ENCODE results near the gene MCM9. TPM values are rescaled to one million over a fixed set of nuclear protein-coding genes. Genes with fewer than 3 reads are reported as not detected.
A peak's percentile ranks its signal among the peaks of the same experiment; 100 is the strongest.
"Not testable (repeated sequence)": the region's sequence is repeated elsewhere in the genome, so short reads cannot be mapped to it uniquely, and the experiment has no call there.

Gene MCM9
- total and polyA plus RNA-seq, 2 of the 13 experiments (the other 11 are each of a cell fraction or from before 2014, with no cell fraction given): 3.8 to 17.2 TPM

DNA sequence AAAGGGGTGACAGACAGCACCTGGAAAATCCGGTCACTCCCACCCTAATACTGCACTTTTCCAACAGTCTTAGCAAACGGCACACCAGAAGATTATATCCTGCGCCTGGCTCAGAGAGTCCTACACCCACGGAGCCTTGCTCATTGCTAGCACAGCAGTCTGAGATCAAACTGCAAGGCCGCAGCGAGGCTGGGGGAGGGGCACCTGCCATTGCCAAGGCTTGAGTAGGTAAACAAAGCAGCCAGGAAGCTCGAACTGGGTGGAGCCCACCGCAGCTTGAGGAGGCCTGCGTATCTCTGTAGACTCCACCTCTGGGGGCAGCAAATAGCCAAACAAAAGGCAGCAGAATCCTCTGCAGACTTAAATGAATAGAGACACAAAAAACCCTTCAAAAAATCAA, 138.4 kb downstream of the MCM9 start (continued):
- TF ChIP-seq, protein P1, sequence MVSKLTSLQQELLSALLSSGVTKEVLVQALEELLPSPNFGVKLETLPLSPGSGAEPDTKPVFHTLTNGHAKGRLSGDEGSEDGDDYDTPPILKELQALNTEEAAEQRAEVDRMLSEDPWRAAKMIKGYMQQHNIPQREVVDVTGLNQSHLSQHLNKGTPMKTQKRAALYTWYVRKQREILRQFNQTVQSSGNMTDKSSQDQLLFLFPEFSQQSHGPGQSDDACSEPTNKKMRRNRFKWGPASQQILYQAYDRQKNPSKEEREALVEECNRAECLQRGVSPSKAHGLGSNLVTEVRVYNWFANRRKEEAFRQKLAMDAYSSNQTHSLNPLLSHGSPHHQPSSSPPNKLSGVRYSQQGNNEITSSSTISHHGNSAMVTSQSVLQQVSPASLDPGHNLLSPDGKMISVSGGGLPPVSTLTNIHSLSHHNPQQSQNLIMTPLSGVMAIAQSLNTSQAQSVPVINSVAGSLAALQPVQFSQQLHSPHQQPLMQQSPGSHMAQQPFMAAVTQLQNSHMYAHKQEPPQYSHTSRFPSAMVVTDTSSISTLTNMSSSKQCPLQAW (CRISPR knock-in tag; IDR thresholded peaks at IDR 0.05): peak; percentile 37; the same call in 1 of the 2 replicates
- TF ChIP-seq ZFX (CRISPR knock-in tag; IDR thresholded peaks at IDR 0.05; ENCODE audit: low read depth) (peak; percentile 63; the same call in 1 of the 2 replicates), KAT8 (CRISPR knock-in tag; IDR thresholded peaks at IDR 0.05) (peak; percentile 62; the same call in 1 of the 2 replicates), TCF7 (IDR thresholded peaks at IDR 0.05; ENCODE audit: low read depth) (peak; percentile 33; the same call in 1 of the 2 replicates), ELF1 (CRISPR knock-in tag; IDR thresholded peaks at IDR 0.05) (peak; percentile 36; the same call in 1 of the 2 replicates), MED1 (CRISPR knock-in tag; IDR thresholded peaks at IDR 0.05) (0 out of 2 replicates have a peak, but pooled peaks have one; percentile 25), KLF6 (CRISPR knock-in tag; IDR thresholded peaks at IDR 0.05) (0 out of 2 replicates have a peak, but pooled peaks have one; percentile 37), PHF21A (CRISPR knock-in tag; IDR thresholded peaks at IDR 0.05) (0 out of 2 replicates have a peak, but pooled peaks have one; percentile 31), KLF12 (CRISPR knock-in tag; IDR thresholded peaks at IDR 0.05; ENCODE audit: borderline replicate concordance) (peak; percentile 60; the same call in 1 of the 2 replicates), SALL1 (CRISPR knock-in tag; IDR thresholded peaks at IDR 0.05) (peak; percentile 86), HDAC1 (CRISPR knock-in tag; IDR thresholded peaks at IDR 0.05) (peak; percentile 55), ZNF614 (CRISPR knock-in tag; IDR thresholded peaks at IDR 0.05; ENCODE audit: borderline replicate concordance) (peak; percentile 61; the same call in 1 of the 2 replicates), FOXA1 (CRISPR knock-in tag; IDR thresholded peaks at IDR 0.05) (peak; percentile 96), CEBPG (CRISPR knock-in tag; IDR thresholded peaks at IDR 0.05) (0 out of 2 replicates have a peak, but pooled peaks have one; percentile 23), ZMYM4 (CRISPR knock-in tag; IDR thresholded peaks at IDR 0.05) (peak; percentile 91), MIER3 (CRISPR knock-in tag; IDR thresholded peaks at IDR 0.05; ENCODE audit: borderline replicate concordance) (peak; percentile 43; the same call in 1 of the 2 replicates)
- TF ChIP-seq, protein P2, sequence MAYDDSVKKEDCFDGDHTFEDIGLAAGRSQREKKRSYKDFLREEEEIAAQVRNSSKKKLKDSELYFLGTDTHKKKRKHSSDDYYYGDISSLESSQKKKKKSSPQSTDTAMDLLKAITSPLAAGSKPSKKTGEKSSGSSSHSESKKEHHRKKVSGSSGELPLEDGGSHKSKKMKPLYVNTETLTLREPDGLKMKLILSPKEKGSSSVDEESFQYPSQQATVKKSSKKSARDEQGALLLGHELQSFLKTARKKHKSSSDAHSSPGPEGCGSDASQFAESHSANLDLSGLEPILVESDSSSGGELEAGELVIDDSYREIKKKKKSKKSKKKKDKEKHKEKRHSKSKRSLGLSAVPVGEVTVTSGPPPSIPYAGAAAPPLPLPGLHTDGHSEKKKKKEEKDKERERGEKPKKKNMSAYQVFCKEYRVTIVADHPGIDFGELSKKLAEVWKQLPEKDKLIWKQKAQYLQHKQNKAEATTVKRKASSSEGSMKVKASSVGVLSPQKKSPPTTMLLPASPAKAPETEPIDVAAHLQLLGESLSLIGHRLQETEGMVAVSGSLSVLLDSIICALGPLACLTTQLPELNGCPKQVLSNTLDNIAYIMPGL (CRISPR knock-in tag; IDR thresholded peaks at IDR 0.05; ENCODE audit: borderline replicate concordance in 1 of 2, low read depth in 1 of 2): peak; percentile 30 to 36; a peak in 2 of 4 replicates
- TF ChIP-seq, protein P3, sequence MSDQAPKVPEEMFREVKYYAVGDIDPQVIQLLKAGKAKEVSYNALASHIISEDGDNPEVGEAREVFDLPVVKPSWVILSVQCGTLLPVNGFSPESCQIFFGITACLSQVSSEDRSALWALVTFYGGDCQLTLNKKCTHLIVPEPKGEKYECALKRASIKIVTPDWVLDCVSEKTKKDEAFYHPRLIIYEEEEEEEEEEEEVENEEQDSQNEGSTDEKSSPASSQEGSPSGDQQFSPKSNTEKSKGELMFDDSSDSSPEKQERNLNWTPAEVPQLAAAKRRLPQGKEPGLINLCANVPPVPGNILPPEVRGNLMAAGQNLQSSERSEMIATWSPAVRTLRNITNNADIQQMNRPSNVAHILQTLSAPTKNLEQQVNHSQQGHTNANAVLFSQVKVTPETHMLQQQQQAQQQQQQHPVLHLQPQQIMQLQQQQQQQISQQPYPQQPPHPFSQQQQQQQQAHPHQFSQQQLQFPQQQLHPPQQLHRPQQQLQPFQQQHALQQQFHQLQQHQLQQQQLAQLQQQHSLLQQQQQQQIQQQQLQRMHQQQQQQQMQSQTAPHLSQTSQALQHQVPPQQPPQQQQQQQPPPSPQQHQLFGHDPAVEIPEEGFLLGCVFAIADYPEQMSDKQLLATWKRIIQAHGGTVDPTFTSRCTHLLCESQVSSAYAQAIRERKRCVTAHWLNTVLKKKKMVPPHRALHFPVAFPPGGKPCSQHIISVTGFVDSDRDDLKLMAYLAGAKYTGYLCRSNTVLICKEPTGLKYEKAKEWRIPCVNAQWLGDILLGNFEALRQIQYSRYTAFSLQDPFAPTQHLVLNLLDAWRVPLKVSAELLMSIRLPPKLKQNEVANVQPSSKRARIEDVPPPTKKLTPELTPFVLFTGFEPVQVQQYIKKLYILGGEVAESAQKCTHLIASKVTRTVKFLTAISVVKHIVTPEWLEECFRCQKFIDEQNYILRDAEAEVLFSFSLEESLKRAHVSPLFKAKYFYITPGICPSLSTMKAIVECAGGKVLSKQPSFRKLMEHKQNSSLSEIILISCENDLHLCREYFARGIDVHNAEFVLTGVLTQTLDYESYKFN (CRISPR knock-in tag; conservative IDR thresholded peaks at IDR 0.05): peak; percentile 57
- not testable (repeated sequence) for TF ChIP-seq FOXA1 (IDR thresholded peaks at IDR 0.05)
- TF ChIP-seq, protein P4, sequence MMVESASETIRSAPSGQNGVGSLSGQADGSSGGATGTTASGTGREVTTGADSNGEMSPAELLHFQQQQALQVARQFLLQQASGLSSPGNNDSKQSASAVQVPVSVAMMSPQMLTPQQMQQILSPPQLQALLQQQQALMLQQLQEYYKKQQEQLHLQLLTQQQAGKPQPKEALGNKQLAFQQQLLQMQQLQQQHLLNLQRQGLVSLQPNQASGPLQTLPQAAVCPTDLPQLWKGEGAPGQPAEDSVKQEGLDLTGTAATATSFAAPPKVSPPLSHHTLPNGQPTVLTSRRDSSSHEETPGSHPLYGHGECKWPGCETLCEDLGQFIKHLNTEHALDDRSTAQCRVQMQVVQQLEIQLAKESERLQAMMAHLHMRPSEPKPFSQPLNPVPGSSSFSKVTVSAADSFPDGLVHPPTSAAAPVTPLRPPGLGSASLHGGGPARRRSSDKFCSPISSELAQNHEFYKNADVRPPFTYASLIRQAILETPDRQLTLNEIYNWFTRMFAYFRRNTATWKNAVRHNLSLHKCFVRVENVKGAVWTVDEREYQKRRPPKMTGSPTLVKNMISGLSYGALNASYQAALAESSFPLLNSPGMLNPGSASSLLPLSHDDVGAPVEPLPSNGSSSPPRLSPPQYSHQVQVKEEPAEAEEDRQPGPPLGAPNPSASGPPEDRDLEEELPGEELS (CRISPR knock-in tag; IDR thresholded peaks at IDR 0.05): peak; percentile 75
